NT2/D1 (cell line): ENCODE data around the gene U2AF1L4.
A peak's percentile ranks its signal among the peaks of the same experiment; 100 is the strongest.

Experiments
- DNase-seq: peaks from one replicate; pipeline ENCODE4 v3.0.0-alpha.2; 2011; ENCODE audit warnings: low read depth, low spot score
- H3K27me3 ChIP-seq: 2 replicates; pipeline ENCODE4 v1.6.0; 2011; ENCODE audit warnings: mild to moderate bottlenecking; ENCODE audit not compliant: insufficient read length, insufficient read depth
- H3K36me3 ChIP-seq: 2 replicates; pipeline ENCODE4 v1.6.1; 2011; ENCODE audit warnings: mild to moderate bottlenecking, low read length, mixed read lengths; ENCODE audit not compliant: insufficient read depth, insufficient read length
- H3K4me1 ChIP-seq: 2 replicates; pipeline ENCODE4 v1.5.1; 2011; ENCODE audit not compliant: insufficient read depth, insufficient read length
- H3K4me3 ChIP-seq: 2 replicates; pipeline ENCODE4 v1.5.1; 2011; ENCODE audit warnings: low read depth; ENCODE audit not compliant: insufficient read length
- H3K9ac ChIP-seq: 2 replicates; pipeline ENCODE4 v1.6.0; 2011; ENCODE audit warnings: low read depth; ENCODE audit not compliant: insufficient read length
- H3K9me3 ChIP-seq: 2 replicates; pipeline ENCODE4 v1.5.1; 2011; ENCODE audit warnings: mild to moderate bottlenecking, low read length; ENCODE audit not compliant: insufficient read depth
- SUZ12 ChIP-seq: IDR thresholded peaks from 2 replicates; pipeline ENCODE4 v1.6.1; 2011; ENCODE audit not compliant: insufficient read length, insufficient read depth; ENCODE audit errors: extremely low read depth
- YY1 ChIP-seq: IDR thresholded peaks from 2 replicates; pipeline ENCODE4 v1.6.1; 2011; ENCODE audit not compliant: insufficient read length, insufficient read depth
- ZNF274 ChIP-seq: IDR thresholded peaks from 2 replicates; pipeline ENCODE4 v1.6.1; 2011; ENCODE audit warnings: mild to moderate bottlenecking, low read depth, low read length

Gene U2AF1L4

GRCh38 chr19:35745328-35746086 is at the start of gene U2AF1L4, which contains the start of gene PSENEN:
U2AF1L4 (minus strand) TSS chr19:35745418; CDS start chr19:35745391, 27 bp downstream.
PSENEN (plus strand) TSS chr19:35745651; CDS start chr19:35745931, 280 bp downstream.
- Histone ChIP-seq H3K4me1 (peaks cover 7% of the 10 kb centered on the region), H3K9ac (peak within 1 kb of the TSS; percentile 90), H3K9me3 (no peaks in the 10 kb centered on the region), H3K36me3 (peaks cover 15% of the 10 kb centered on the region), H3K27me3 (no peaks in the 10 kb centered on the region), H3K4me3 (peak within 1 kb of the TSS; percentile 68)
- TF ChIP-seq SUZ12 (no peak), YY1 (peak; percentile 40)
- DNase-seq, result peak; percentile 97

- H3K9me3 ChIP-seq, result no peaks in the 10 kb centered on the region
- H3K4me3 ChIP-seq, result no peak overlapping the region
- H3K4me1 ChIP-seq, result peaks cover 19% of the 10 kb centered on the region
- no peak for DNase-seq
- H3K36me3 ChIP-seq, result no peaks in the 10 kb centered on the region
- no peak overlapping the region for H3K9ac ChIP-seq
- no peaks in the 10 kb centered on the region for H3K27me3 ChIP-seq
- TF ChIP-seq ZNF274 (no peak), YY1 (no peak), SUZ12 (no peak)
These were observed 48.4 kb upstream of the U2AF1L4 start for GRCh38 chr19:35793381-35794165.

- no peaks in the 10 kb centered on the region for H3K36me3 ChIP-seq
- TF ChIP-seq SUZ12, result no peak
- no peak for TF ChIP-seq ZNF274
- no peak for DNase-seq
- H3K4me3 ChIP-seq, result no peak overlapping the region
- no peaks in the 10 kb centered on the region for H3K9me3 ChIP-seq
- no peaks in the 10 kb centered on the region for H3K27me3 ChIP-seq
- H3K9ac ChIP-seq, result no peak overlapping the region
- peaks cover 19% of the 10 kb centered on the region for H3K4me1 ChIP-seq
These were observed 47.7 kb upstream of the U2AF1L4 start for GRCh38 chr19:35792888-35793287.

GRCh38 chr19:35792312-35792711 is 47.1 kb upstream of the U2AF1L4 start:
- Histone ChIP-seq H3K4me3 (no peak overlapping the region), H3K4me1 (peaks cover 16% of the 10 kb centered on the region), H3K9me3 (no peaks in the 10 kb centered on the region), H3K9ac (no peak overlapping the region), H3K27me3 (no peaks in the 10 kb centered on the region), H3K36me3 (no peaks in the 10 kb centered on the region)
- no peak for TF ChIP-seq ZNF274
- no peak for TF ChIP-seq YY1
- no peak for DNase-seq

GRCh38 chr19:35791814-35792279 is 46.6 kb upstream of the U2AF1L4 start:
- Histone ChIP-seq H3K4me1 (peaks cover 17% of the 10 kb centered on the region), H3K9ac (no peak overlapping the region), H3K27me3 (no peaks in the 10 kb centered on the region), H3K36me3 (no peaks in the 10 kb centered on the region), H3K9me3 (no peaks in the 10 kb centered on the region), H3K4me3 (no peak overlapping the region)
- no peak for DNase-seq
- TF ChIP-seq ZNF274 (no peak), YY1 (no peak), SUZ12 (no peak)

GRCh38 chr19:35790981-35791813 is 46.0 kb upstream of the U2AF1L4 start:
- no peak overlapping the region for H3K4me3 ChIP-seq
- no peaks in the 10 kb centered on the region for H3K36me3 ChIP-seq
- DNase-seq, result no peak
- H3K9me3 ChIP-seq, result no peaks in the 10 kb centered on the region
- peaks cover 19% of the 10 kb centered on the region for H3K4me1 ChIP-seq
- H3K9ac ChIP-seq, result no peak overlapping the region
- H3K27me3 ChIP-seq, result no peaks in the 10 kb centered on the region
- no peak for TF ChIP-seq YY1
- no peak for TF ChIP-seq SUZ12
- no peak for TF ChIP-seq ZNF274
